H1 (cell line): ENCODE data around the gene ADPRH. TPM values are rescaled to one million over a fixed set of nuclear protein-coding genes. Genes with fewer than 3 reads are reported as not detected.

Source experiments
- CTCF ChIA-PET: fragments of 300-600 bp; sonication (Branson Sonifier 250); formaldehyde crosslinking; loops from one replicate; lab custom pipeline; 2021; ENCODE audit not compliant: partially characterized antibody; lab: Charles Lee
- POLR2A ChIA-PET: fragments of 300-600 bp; sonication (Branson Sonifier 250); formaldehyde crosslinking; loops from one replicate; lab custom pipeline; 2021; ENCODE audit warnings: inconsistent platforms; ENCODE audit not compliant: partially characterized antibody; lab: Charles Lee
- DNase-seq, 2 experiments: peaks; one replicate each; pipeline versions ENCODE4 v3.0.0 to v3.0.0-alpha.2; 2010 to 2022; ENCODE audit warnings: low spot score in 2 of 2, low read depth in 1 of 2, mixed read lengths in 1 of 2
- FAIRE-seq: peaks from 2 replicates; lab custom pipeline; 2011; peaks lifted over from hg19 to GRCh38; lab: Jason Lieb, UNC
- H2AFZ ChIP-seq: 2 replicates; pipeline ENCODE4 v1.8.1; 2012; ENCODE audit warnings: low read length, inconsistent platforms
- H2AK5ac ChIP-seq: 2 replicates; pipeline ENCODE4 v1.6.1; 2013; ENCODE audit warnings: low read depth, low read length
- H2BK120ac ChIP-seq: replicated peaks from 2 replicates; pipeline ENCODE3; 2013; ENCODE audit warnings: low read depth, low read length, inconsistent platforms
- H2BK12ac ChIP-seq: 2 replicates; pipeline ENCODE4 v1.6.1; 2013; ENCODE audit warnings: low read depth, low read length
- H2BK15ac ChIP-seq: 2 replicates; pipeline ENCODE4 v1.6.1; 2013; ENCODE audit warnings: low read length
- H2BK20ac ChIP-seq: 2 replicates; pipeline ENCODE4 v1.6.1; 2013; ENCODE audit warnings: low read length
- H2BK5ac ChIP-seq: 2 replicates; pipeline ENCODE4 v1.6.1; 2013; ENCODE audit warnings: low read depth, low read length
- H3K14ac ChIP-seq: 2 replicates; pipeline ENCODE4 v1.6.1; 2013; ENCODE audit warnings: inconsistent platforms; ENCODE audit not compliant: insufficient read length
- H3K18ac ChIP-seq: 2 replicates; pipeline ENCODE4 v1.6.1; 2013; ENCODE audit warnings: low read length; ENCODE audit errors: extremely low read depth
- H3K23ac ChIP-seq: 2 replicates; pipeline ENCODE4 v1.6.1; 2013; ENCODE audit warnings: inconsistent platforms; ENCODE audit not compliant: insufficient read length
- H3K23me2 ChIP-seq: 2 replicates; pipeline ENCODE4 v1.6.1; 2013; ENCODE audit warnings: low read depth, low read length
- H3K27ac ChIP-seq: 2 replicates; pipeline ENCODE4 v1.6.1; 2011; ENCODE audit warnings: low read depth, low read length, inconsistent platforms
- H3K27me3 ChIP-seq, 4 experiments: replicated peaks in 1 of 4; 1 replicate in 1 of 4; 2 replicates in 3 of 4; pipeline versions ENCODE4 v1.6.1 to v1.8.1; 2011 to 2013; ENCODE audit warnings: low read length in 3 of 4, mild to moderate bottlenecking in 3 of 4, inconsistent platforms in 2 of 4, mixed read lengths in 2 of 4, moderate library complexity in 1 of 4; ENCODE audit not compliant: control insufficient read depth in 3 of 4, insufficient read depth in 3 of 4; ENCODE audit errors: extremely low read depth in 1 of 4
- H3K36me3 ChIP-seq, 4 experiments: 2 replicates each; pipeline versions ENCODE4 v1.6.1 to v1.8.1; 2011 to 2013; ENCODE audit warnings: mild to moderate bottlenecking in 4 of 4, low read length in 3 of 4, moderate library complexity in 2 of 4, control low read depth in 1 of 4, inconsistent platforms in 1 of 4; ENCODE audit not compliant: insufficient read depth in 4 of 4, control insufficient read depth in 2 of 4
- H3K4ac ChIP-seq: replicated peaks from 2 replicates; pipeline ENCODE3; 2013; ENCODE audit warnings: low read length, low read depth, mixed read lengths, inconsistent platforms; ENCODE audit not compliant: insufficient read length
- H3K4me1 ChIP-seq, 4 experiments: replicated peaks in 1 of 4; 1 replicate in 1 of 4; 2 replicates in 3 of 4; pipeline versions ENCODE4 v1.6.1 to v1.8.1; 2011 to 2013; ENCODE audit warnings: low read length in 3 of 4, inconsistent platforms in 2 of 4, mixed read lengths in 1 of 4; ENCODE audit not compliant: insufficient read depth in 4 of 4, control insufficient read depth in 3 of 4
- H3K4me2 ChIP-seq, 2 experiments: 2 replicates each; pipeline versions ENCODE4 v1.6.1 to v1.8.1; 2011 to 2013; ENCODE audit warnings: low read depth in 2 of 2, low read length in 2 of 2, control low read depth in 1 of 2, inconsistent platforms in 1 of 2, mild to moderate bottlenecking in 1 of 2; ENCODE audit not compliant: insufficient read depth in 1 of 2
- H3K4me3 ChIP-seq, 4 experiments: fragments of 200-600, 300-600 bp in 1 of 4; sonication (generic), shearing (Covaris generic), sonication (Bioruptor Twin) in 1 of 4; 2 replicates each; pipeline versions ENCODE4 v1.5.1 to v1.8.1; 2011 to 2016; ENCODE audit warnings: low read length in 4 of 4, low read depth in 3 of 4, control low read depth in 2 of 4, inconsistent platforms in 2 of 4, mild to moderate bottlenecking in 2 of 4, mixed read lengths in 1 of 4, moderate library complexity in 1 of 4; ENCODE audit not compliant: insufficient read depth in 2 of 4; ENCODE audit errors: extremely low read depth in 1 of 4
- H3K56ac ChIP-seq: replicated peaks from 2 replicates; pipeline ENCODE3; 2013; ENCODE audit warnings: low read depth, mild to moderate bottlenecking, mixed read lengths, low read length, inconsistent platforms; ENCODE audit not compliant: insufficient read length
- H3K79me1 ChIP-seq: 2 replicates; pipeline ENCODE4 v1.6.1; 2013; ENCODE audit warnings: low read depth, low read length, control low read depth
- H3K79me2 ChIP-seq, 2 experiments: 2 replicates each; pipeline versions ENCODE4 v1.6.1 to v1.8.1; 2012 to 2013; ENCODE audit warnings: low read length in 2 of 2, mild to moderate bottlenecking in 2 of 2, inconsistent platforms in 1 of 2; ENCODE audit not compliant: insufficient read depth in 2 of 2, control insufficient read depth in 1 of 2
- H3K9ac ChIP-seq, 4 experiments: replicated peaks in 1 of 4; 1 replicate in 1 of 4; 2 replicates in 3 of 4; pipeline versions ENCODE4 v1.6.1 to v1.8.1; 2011 to 2013; ENCODE audit warnings: low read depth in 3 of 4, low read length in 3 of 4, control low read depth in 2 of 4, mild to moderate bottlenecking in 2 of 4, moderate library complexity in 2 of 4, inconsistent platforms in 1 of 4; ENCODE audit errors: extremely low read depth in 1 of 4
- H3K9me3 ChIP-seq, 2 experiments: 2 replicates each; pipeline versions ENCODE4 v1.6.1 to v1.8.1; 2012 to 2013; ENCODE audit warnings: mild to moderate bottlenecking in 2 of 2, moderate library complexity in 2 of 2, control low read depth in 1 of 2, inconsistent platforms in 1 of 2, low read depth in 1 of 2, low read length in 1 of 2, mixed read lengths in 1 of 2; ENCODE audit not compliant: insufficient read depth in 2 of 2
- H4K20me1 ChIP-seq, 2 experiments: replicated peaks in 1 of 2; 2 replicates each; pipeline versions ENCODE3 to v1.8.1; 2011 to 2013; ENCODE audit warnings: inconsistent platforms in 2 of 2, low read length in 2 of 2, mild to moderate bottlenecking in 1 of 2; ENCODE audit not compliant: insufficient read depth in 2 of 2, control insufficient read depth in 1 of 2
- H4K5ac ChIP-seq: 2 replicates; pipeline ENCODE4 v1.6.1; 2013; ENCODE audit warnings: low read length, low read depth, mixed read lengths, inconsistent platforms; ENCODE audit not compliant: insufficient read length
- H4K8ac ChIP-seq: 2 replicates; pipeline ENCODE4 v1.8.0; 2013; ENCODE audit warnings: mild to moderate bottlenecking, moderate library complexity, low read length, inconsistent platforms; ENCODE audit not compliant: insufficient read depth; ENCODE audit errors: extremely low read depth
- H4K91ac ChIP-seq: replicated peaks from 2 replicates; pipeline ENCODE3; 2013; ENCODE audit warnings: low read length, mixed read lengths, inconsistent platforms; ENCODE audit not compliant: insufficient read length
- CBX5 ChIP-seq: fragments of 300-800, 300-1000 bp; sonication (generic); IDR thresholded peaks from 2 replicates; pipeline ENCODE4 v1.7.1; 2016; ENCODE audit warnings: antibody characterized with exemption, low read length, low read depth
- CHD1 ChIP-seq: IDR thresholded peaks from 2 replicates; pipeline ENCODE4 v1.6.1; 2012; ENCODE audit warnings: low read depth, low read length, improper control_type of control experiment
- EGR1 ChIP-seq: IDR thresholded peaks from 2 replicates; pipeline ENCODE4 v1.6.1; 2011; ENCODE audit warnings: low read depth, low read length, borderline replicate concordance
- JUN ChIP-seq: IDR thresholded peaks from 2 replicates; pipeline ENCODE4 v1.6.1; 2011; ENCODE audit warnings: low read depth, mild to moderate bottlenecking, improper control_type of control experiment, low read length
- POLR2AphosphoS5 ChIP-seq: IDR thresholded peaks from 2 replicates; pipeline ENCODE4 v1.6.1; 2011; ENCODE audit warnings: low read depth, low read length
- POU5F1 ChIP-seq: IDR thresholded peaks from 2 replicates; pipeline ENCODE4 v1.6.1; 2011; ENCODE audit warnings: low read depth, mild to moderate bottlenecking, low read length, moderate library complexity
- RBBP5 ChIP-seq: IDR thresholded peaks from 2 replicates; pipeline ENCODE4 v1.7.1; 2012; ENCODE audit warnings: low read depth, mild to moderate bottlenecking, inconsistent platforms, low read length, moderate library complexity, borderline replicate concordance
- RXRA ChIP-seq: IDR thresholded peaks from 2 replicates; pipeline ENCODE4 v1.6.1; 2011; ENCODE audit warnings: low read depth, mild to moderate bottlenecking, low read length, moderate library complexity; ENCODE audit not compliant: insufficient read depth
- SP1 ChIP-seq: IDR thresholded peaks from 2 replicates; pipeline ENCODE4 v1.6.1; 2011; ENCODE audit warnings: low read depth, low read length
- SRF ChIP-seq: IDR thresholded peaks from 2 replicates; pipeline ENCODE4 v1.6.1; 2011; ENCODE audit warnings: mild to moderate bottlenecking, low read depth, low read length, moderate library complexity
- TAF7 ChIP-seq: optimal IDR thresholded peaks from 2 replicates; pipeline ENCODE3; 2011; ENCODE audit warnings: low read depth, mild to moderate bottlenecking, inconsistent platforms, low read length, moderate library complexity, borderline replicate concordance
- WGBS, 2 experiments: shearing (Covaris generic) in 1 of 2; methylation state at CpG; one replicate each; pipeline versions ENCODE4 v1.1.6 to v1.1.7; 2013 to 2015; ENCODE audit warnings: low lambda C conversion rate in 2 of 2, mixed read lengths in 2 of 2, inconsistent platforms in 1 of 2, low coverage in 1 of 2, missing lambda C conversion rate in 1 of 2; ENCODE audit not compliant: insufficient replicate concordance in 2 of 2, insufficient coverage in 1 of 2, insufficient read length in 1 of 2; ENCODE audit errors: extremely low coverage in 1 of 2, missing lambda C conversion rate in 1 of 2; 5-methylcytosine and 5-hydroxymethylcytosine counted together
- polyA plus RNA-seq, 7 experiments: library from polyadenylated mRNA; depleted of rRNA in 3 of 7; stranded (reverse) in 5 of 7; unstranded in 2 of 7; fragments of >200 nt in 5 of 7; fragments of 200-250 nt in 2 of 7; gene quantifications; 1 replicate in 5 of 7; 2 replicates in 1 of 7; 4 replicates in 1 of 7; pipeline versions ENCODE4 v1.2.1 to v1.2.3, GENCODE V29; 2011 to 2013; ENCODE audit warnings: missing spikeins in 2 of 7, mixed read lengths in 2 of 7
- total RNA-seq: library from RNA; stranded (reverse); fragmentation: NEBNext Ultra II Directional; extraction: Animal tissue kit (Norgen Biotek cat#: 25700); gene quantifications from 2 replicates; pipeline ENCODE4 v1.2.1, GENCODE V29; 2021

The ADPRH gene
- total and polyA plus RNA-seq, 2 of the 8 experiments (the other 6 are each of a cell fraction or from before 2014, with no cell fraction given): 2.6 to 4.2 TPM

DNA sequence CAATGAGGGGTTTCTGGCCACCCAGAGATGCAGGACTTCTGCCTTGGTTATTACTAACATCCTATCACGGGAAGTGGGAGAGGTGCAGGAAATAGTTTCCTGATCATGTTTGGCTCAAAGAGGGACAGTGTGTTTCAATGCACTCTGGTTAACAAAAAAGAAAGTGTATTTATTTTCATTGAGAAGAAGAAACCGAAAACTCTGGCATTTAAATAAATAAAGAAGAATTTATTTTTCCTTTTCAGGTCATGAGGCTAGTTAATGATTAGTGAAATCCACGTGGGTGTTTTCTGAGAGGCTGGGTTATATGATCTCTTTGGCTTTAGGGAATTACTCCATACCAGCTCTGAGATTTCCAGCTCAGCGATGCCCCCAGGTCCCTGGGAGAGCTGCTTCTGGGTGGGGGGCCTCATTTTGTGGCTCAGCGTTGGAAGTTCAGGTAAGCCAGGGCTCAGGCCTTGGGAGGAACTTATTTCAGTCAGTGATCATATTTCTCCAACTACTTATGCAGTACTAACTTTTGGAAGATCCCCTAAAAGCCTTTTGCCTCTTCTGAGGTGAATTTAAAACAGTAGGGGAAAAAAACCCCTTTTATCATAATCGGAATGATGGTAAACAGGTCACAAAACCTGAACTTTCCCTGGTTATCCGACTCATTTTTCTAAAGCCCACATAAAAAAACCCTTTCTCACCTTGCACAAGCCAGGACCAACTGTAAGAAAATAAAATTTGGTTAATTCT, 18.4 kb downstream of the ADPRH start, which contains the start of gene PLA1A:
TSS of gene PLA1A (plus strand) at position 338 of the 741 bp plus-strand sequence. CDS start at position 367, 29 bp downstream.
- Histone ChIP-seq H3K27me3 (no peaks in the 10 kb centered on the region), H3K56ac (no peak within 1 kb of the TSS), H3K79me2 (no peaks in the 10 kb centered on the region), H2BK15ac (no peak within 1 kb of the TSS), H2AFZ (no peak within 1 kb of the TSS), H2BK20ac (no peak within 1 kb of the TSS), H4K91ac (no peak within 1 kb of the TSS), H3K14ac (no peak within 1 kb of the TSS), H2BK5ac (no peak within 1 kb of the TSS), H2AK5ac (no peak within 1 kb of the TSS), H3K9me3 (no peaks in the 10 kb centered on the region), H3K23me2 (no peaks in the 10 kb centered on the region; the same call in 1 of the 2 replicates), H4K20me1 (no peaks in the 10 kb centered on the region), H3K36me3 (no peaks in the 10 kb centered on the region), H3K9ac (no peak within 1 kb of the TSS), H2BK12ac (no peak within 1 kb of the TSS), H4K8ac (no peak within 1 kb of the TSS), H3K4me1 (peaks cover 0 to under 1% (median 0%) of the 10 kb centered on the region in 4 experiments; a peak in 3 of 7 replicates), H3K4me2 (no peak within 1 kb of the TSS), H3K18ac (no peak within 1 kb of the TSS), H3K23ac (no peak within 1 kb of the TSS), H3K27ac (no peak within 1 kb of the TSS), H3K79me1 (no peaks in the 10 kb centered on the region), H2BK120ac (no peak within 1 kb of the TSS), H4K5ac (no peak within 1 kb of the TSS), H3K4me3 (no peak within 1 kb of the TSS), H3K4ac (no peak within 1 kb of the TSS)
- WGBS, 2 experiments: 85% methylated on average over 7 of the region's 7 CpGs; no CpG with 5 or more reads in 1 of the 2 experiments
- ChIA-PET POLR2A (no interaction called here), CTCF (no interaction called here)
- FAIRE-seq (no peak), DNase-seq (no peak)
- TF ChIP-seq RBBP5 (no peak), POU5F1 (no peak), SRF (no peak), SP1 (no peak), TAF7 (no peak), EGR1 (no peak), JUN (no peak), CBX5 (no peak), POLR2AphosphoS5 (no peak), RXRA (no peak), CHD1 (no peak)
